Testis (tissue), 2 donors: ENCODE data around the gene PRAC1.

Experiments used
- CTCF ChIP-seq, 3 experiments: fragments of 450-650 bp in 2 of 3; fragments of 200-600 bp in 1 of 3; sonication (generic) in 1 of 3; IDR thresholded peaks; one replicate each; pipeline ENCODE4 v1.5.1; 2016 to 2019; ENCODE audit warnings: antibody characterized with exemption in 3 of 3, mild to moderate bottlenecking in 2 of 3, moderate library complexity in 1 of 3
- POLR2A ChIP-seq: fragments of 450-650 bp; IDR thresholded peaks from one replicate; pipeline ENCODE4 v1.6.1; 2017; ENCODE audit warnings: antibody characterized with exemption, mild to moderate bottlenecking, moderate library complexity

- TF ChIP-seq CTCF (IDR thresholded peaks at IDR 0.05) = peak; percentile 69 to 90 (median 81)
- TF ChIP-seq POLR2A = no peak
Measured at GRCh38 chr17:48678141-48678971, 44.0 kb downstream of the PRAC1 start.
